ENCODE data around the gene HIVEP3. TPM values are rescaled to one million over a fixed set of nuclear protein-coding genes. Genes with fewer than 3 reads are reported as not detected.

HIVEP3 gene
- total RNA-seq, 1 experiment from 2014 or later, result 1.4 TPM

DNA sequence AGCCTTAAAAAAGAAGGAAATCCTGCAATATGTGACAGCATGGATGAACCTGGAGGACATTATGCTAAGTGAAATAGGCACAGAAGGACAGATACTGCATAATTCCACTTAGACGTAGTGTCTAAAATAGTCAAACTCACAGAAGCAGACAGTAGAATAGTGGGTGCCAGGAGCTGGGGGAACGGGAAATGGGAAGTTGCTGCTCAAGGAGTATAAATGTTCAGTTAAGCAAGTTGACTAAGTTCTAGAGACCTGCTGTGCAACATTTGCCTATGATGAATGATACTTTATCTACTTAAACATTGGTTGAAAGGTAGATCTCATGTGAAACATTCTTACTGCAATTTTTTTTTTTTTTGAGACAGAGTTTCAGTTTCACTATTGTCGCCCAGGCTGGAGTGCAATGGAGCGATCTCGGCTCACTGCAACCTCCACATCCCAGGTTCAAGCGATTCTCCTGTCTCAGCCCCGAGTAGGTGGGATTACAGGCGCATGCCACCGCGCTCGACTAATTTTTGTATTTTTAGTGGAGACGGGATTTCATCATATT lies 197.8 kb downstream of the HIVEP3 start:
- Histone ChIP-seq H3K14ac (ENCODE audit: insufficient read depth, low read length) (no peak overlapping the region), H3K27me3 (ENCODE audit: insufficient read depth, low read length) (no peaks in the 10 kb centered on the region), H2BK20ac (ENCODE audit: low read depth, low read length, poor library complexity, severe bottlenecking) (no peak overlapping the region), H3K79me1 (ENCODE audit: insufficient read depth, low read depth, low read length, poor library complexity, severe bottlenecking) (no peaks in the 10 kb centered on the region), H4K91ac (ENCODE audit: insufficient read length, low read depth, low read length) (no peak overlapping the region), H3K79me2 (ENCODE audit: insufficient read depth, low read length) (no peaks in the 10 kb centered on the region), H3K9ac (ENCODE audit: extremely low read depth, insufficient read length, low read length) (no peak overlapping the region), H3K4me1 (ENCODE audit: insufficient read depth, low read length) (no peaks in the 10 kb centered on the region), H2AFZ (ENCODE audit: low read length) (no peak overlapping the region), H3K4ac (ENCODE audit: low read depth, low read length) (no peak overlapping the region), H3K18ac (ENCODE audit: insufficient read length, low read depth, low read length) (no peak overlapping the region), H3K27ac (ENCODE audit: insufficient read length, low read depth, low read length) (no peak overlapping the region), H2AK5ac (ENCODE audit: insufficient read length, low read length) (no peak overlapping the region), H2BK120ac (ENCODE audit: low read depth, low read length, poor library complexity, severe bottlenecking) (no peak overlapping the region), H3K56ac (ENCODE audit: insufficient read length, low read depth, low read length) (no peak overlapping the region), H2BK15ac (ENCODE audit: low read depth, low read length) (no peak overlapping the region), H2BK12ac (ENCODE audit: insufficient read length, low read depth, low read length) (no peak overlapping the region), H2BK5ac (ENCODE audit: insufficient read length, low read length) (no peak overlapping the region), H3K23me2 (ENCODE audit: insufficient read length, low read depth, low read length, poor library complexity, severe bottlenecking) (no peaks in the 10 kb centered on the region), H3T11ph (ENCODE audit: low read length) (no peak overlapping the region), H4K5ac (ENCODE audit: insufficient read length, low read depth, low read length) (no peak overlapping the region), H3K4me2 (ENCODE audit: insufficient read depth, insufficient read length, low read length) (no peak overlapping the region), H3K9me3 (ENCODE audit: control insufficient read depth, low read depth, low read length) (no peaks in the 10 kb centered on the region), H4K20me1 (ENCODE audit: control insufficient read depth, insufficient read depth, insufficient read length) (no peaks in the 10 kb centered on the region), H4K8ac (replicated peaks; ENCODE audit: insufficient read length, low read depth, low read length) (no peak overlapping the region), H3K23ac (ENCODE audit: insufficient read length, low read depth, low read length) (no peak overlapping the region)
- Mint-ChIP-seq H3K4me1 (no peaks in the 10 kb centered on the region), H3K4me3 (no peak overlapping the region), H3K27ac (no peak overlapping the region), H3K36me3 (ENCODE audit: insufficient read depth in 1 of 3, low read depth in 3 of 3) (no peaks in the 10 kb centered on the region), H3K27me3 (ENCODE audit: low read depth) (peaks cover 2% of the 10 kb centered on the region), H3K9me3 (no peaks in the 10 kb centered on the region)
- no CpG with 5 or more reads among the region's 12 CpGs for WGBS (ENCODE audit: extremely low coverage, insufficient read length, low lambda C conversion rate)
- TF ChIP-seq, protein P1, sequence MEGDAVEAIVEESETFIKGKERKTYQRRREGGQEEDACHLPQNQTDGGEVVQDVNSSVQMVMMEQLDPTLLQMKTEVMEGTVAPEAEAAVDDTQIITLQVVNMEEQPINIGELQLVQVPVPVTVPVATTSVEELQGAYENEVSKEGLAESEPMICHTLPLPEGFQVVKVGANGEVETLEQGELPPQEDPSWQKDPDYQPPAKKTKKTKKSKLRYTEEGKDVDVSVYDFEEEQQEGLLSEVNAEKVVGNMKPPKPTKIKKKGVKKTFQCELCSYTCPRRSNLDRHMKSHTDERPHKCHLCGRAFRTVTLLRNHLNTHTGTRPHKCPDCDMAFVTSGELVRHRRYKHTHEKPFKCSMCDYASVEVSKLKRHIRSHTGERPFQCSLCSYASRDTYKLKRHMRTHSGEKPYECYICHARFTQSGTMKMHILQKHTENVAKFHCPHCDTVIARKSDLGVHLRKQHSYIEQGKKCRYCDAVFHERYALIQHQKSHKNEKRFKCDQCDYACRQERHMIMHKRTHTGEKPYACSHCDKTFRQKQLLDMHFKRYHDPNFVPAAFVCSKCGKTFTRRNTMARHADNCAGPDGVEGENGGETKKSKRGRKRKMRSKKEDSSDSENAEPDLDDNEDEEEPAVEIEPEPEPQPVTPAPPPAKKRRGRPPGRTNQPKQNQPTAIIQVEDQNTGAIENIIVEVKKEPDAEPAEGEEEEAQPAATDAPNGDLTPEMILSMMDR (conservative IDR thresholded peaks at IDR 0.05), result no peak
- no peak for DNase-seq

Data from H9 (cell line).